Nephron progenitor cell (in vitro differentiated cells): ENCODE measurements around the gene PDPK1.
"Not testable (repeated sequence)": the region's sequence is repeated elsewhere in the genome, so short reads cannot be mapped to it uniquely, and the experiment has no call there.

Experiments
- DNase-seq: peaks from one replicate; pipeline ENCODE4 v3.0.0; 2021
- H3K27ac Mint-ChIP-seq: 2 replicates; pipeline ENCODE4 v1.8.0; 2021; ENCODE audit warnings: mild to moderate bottlenecking, moderate library complexity, mixed read lengths
- H3K27me3 Mint-ChIP-seq: 2 replicates; pipeline ENCODE4 v1.8.0; 2021; ENCODE audit warnings: mild to moderate bottlenecking, low read depth, mixed read lengths; ENCODE audit not compliant: poor library complexity
- H3K36me3 Mint-ChIP-seq: 2 replicates; pipeline ENCODE4 v1.8.0; 2021; ENCODE audit warnings: low read depth, mixed read lengths
- H3K4me1 Mint-ChIP-seq: 2 replicates; pipeline ENCODE4 v1.8.0; 2021; ENCODE audit warnings: mixed read lengths
- H3K4me3 Mint-ChIP-seq: 2 replicates; pipeline ENCODE4 v1.8.0; 2021; ENCODE audit warnings: mild to moderate bottlenecking, moderate library complexity, mixed read lengths
- H3K9me3 Mint-ChIP-seq: 2 replicates; pipeline ENCODE4 v1.8.0; 2021; ENCODE audit warnings: mild to moderate bottlenecking, moderate library complexity, mixed read lengths
- TF ChIP-seq, protein P1 (sequence below): fragments of 200-600 bp; sonication (generic); IDR thresholded peaks from 2 replicates; pipeline ENCODE4 v1.5.0; 2021; ENCODE audit warnings: antibody characterized with exemption

PDPK1 gene

DNA sequence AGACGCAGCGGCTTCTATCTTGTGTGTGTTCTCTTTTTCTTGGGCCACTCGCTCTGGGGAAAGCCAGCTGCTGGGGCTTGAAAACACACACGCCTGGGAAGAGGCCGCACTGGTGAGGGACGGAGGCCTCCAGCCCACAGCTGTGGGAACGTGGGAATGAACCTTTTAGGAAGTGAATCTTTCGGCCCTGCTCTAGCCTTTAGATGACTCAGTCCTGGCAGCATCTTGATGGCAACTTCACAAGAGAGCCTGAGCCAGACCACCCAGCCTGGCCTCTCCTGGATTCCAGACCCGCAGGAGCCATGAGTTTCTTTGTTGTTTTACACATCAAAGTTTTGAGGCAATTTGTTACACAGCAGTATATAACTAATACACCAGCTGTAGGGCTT, 2.2 kb upstream of the PDPK1 start:
- no peak overlapping the region for H3K4me3 Mint-ChIP-seq
- no peak for DNase-seq
- peaks cover 36% of the 10 kb centered on the region for H3K4me1 Mint-ChIP-seq
- H3K9me3 Mint-ChIP-seq = no peaks in the 10 kb centered on the region
- no peak overlapping the region for H3K27ac Mint-ChIP-seq
- H3K36me3 Mint-ChIP-seq = no peaks in the 10 kb centered on the region
- H3K27me3 Mint-ChIP-seq = peaks cover 5% of the 10 kb centered on the region
- TF ChIP-seq, protein P1, sequence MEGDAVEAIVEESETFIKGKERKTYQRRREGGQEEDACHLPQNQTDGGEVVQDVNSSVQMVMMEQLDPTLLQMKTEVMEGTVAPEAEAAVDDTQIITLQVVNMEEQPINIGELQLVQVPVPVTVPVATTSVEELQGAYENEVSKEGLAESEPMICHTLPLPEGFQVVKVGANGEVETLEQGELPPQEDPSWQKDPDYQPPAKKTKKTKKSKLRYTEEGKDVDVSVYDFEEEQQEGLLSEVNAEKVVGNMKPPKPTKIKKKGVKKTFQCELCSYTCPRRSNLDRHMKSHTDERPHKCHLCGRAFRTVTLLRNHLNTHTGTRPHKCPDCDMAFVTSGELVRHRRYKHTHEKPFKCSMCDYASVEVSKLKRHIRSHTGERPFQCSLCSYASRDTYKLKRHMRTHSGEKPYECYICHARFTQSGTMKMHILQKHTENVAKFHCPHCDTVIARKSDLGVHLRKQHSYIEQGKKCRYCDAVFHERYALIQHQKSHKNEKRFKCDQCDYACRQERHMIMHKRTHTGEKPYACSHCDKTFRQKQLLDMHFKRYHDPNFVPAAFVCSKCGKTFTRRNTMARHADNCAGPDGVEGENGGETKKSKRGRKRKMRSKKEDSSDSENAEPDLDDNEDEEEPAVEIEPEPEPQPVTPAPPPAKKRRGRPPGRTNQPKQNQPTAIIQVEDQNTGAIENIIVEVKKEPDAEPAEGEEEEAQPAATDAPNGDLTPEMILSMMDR = no peak

DNA sequence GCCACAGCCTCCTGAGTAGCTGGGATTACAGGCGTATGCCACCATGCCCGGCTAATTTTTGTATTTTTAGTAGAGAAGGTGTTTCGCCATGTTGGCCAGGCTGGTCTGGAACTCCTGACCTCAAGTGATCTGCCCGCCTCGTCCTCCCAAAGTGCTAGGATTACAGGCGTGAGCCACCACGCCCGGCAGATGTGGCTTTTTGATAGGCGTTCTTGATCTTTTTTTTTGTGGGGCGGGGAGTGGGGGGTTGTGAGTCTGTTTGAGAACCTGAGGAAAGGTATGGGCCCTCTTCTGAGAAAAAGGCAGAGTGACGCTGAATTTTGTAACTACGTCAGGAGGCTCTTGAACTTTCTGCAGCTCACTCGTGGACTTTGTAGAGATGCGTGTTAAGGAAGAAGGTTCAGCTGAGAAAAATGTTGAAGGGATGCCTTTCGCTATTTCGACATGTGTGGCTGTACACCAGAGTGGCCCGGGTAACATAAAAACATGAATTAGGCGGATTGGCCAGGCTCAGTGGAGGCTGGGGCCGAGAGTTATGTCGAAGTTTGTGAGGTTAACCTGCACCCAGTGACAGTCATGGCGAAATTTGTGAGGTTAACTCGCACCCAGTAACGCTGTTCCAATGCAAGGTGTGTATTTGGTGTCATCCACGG, 1.5 kb downstream of the PDPK1 start:
- H3K36me3 Mint-ChIP-seq, H3K27me3 Mint-ChIP-seq, H3K27ac Mint-ChIP-seq, DNase-seq, H3K9me3 Mint-ChIP-seq: not testable (repeated sequence)
- Mint-ChIP-seq H3K4me3 (peak overlapping the region; percentile 86), H3K4me1 (peaks cover 40% of the 10 kb centered on the region)

DNA sequence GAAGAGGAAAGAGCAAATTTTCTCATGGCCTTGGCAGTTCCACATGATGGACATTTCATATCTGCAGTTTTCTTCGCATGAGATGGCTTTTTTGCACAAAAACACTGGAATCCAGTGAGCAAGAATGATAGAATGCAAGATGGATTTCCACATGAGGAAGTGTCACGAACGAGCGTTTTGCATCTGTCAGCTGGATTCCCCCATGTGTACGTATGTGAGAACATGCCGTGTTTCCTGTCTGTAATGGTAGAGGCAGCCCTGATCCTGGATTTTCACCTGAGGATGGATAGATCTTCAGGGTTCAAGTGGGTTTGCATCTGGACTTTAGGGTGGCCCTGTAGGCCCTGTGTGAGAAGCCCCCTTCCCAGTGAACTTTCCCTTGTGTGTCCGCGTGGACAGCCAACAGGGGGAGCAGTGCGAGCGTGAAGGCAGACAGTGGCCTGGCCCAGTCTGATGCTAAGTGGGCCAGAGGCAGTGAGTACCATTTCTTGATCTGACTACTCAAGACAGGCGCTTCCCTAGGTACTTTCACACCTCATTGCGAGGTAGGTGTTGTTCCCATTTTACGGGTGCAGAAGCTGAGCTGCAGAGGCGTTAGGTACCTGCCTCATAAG, 2.1 kb downstream of the PDPK1 start:
- not testable (repeated sequence) for H3K36me3 Mint-ChIP-seq, H3K9me3 Mint-ChIP-seq, H3K27ac Mint-ChIP-seq, H3K27me3 Mint-ChIP-seq
- TF ChIP-seq, protein P1 = peak; percentile 41
- H3K4me1 Mint-ChIP-seq = peaks cover 40% of the 10 kb centered on the region
- peak overlapping the region; percentile 42 for H3K4me3 Mint-ChIP-seq
- DNase-seq = peak; percentile 46

DNA sequence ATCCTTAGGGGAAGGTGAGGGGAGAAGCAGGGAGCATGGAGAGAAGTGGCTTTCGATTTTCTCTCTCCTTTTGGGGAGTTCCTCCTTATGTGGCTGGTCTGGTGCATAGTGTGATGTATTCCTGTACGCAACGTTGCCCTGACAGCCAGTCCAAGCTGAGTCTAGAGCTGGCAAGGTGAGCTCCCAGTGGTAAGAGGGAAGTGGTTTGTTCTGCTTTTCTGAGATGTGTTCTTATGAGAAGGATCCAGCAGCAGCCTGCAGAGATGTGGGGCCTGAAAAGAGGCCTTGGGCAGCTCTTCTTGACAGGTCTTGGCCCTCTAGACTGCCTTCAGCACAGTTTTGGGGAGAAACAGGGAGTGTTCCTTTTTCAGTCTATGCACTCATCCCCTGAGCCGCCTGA, 3.1 kb downstream of the PDPK1 start:
- not testable (repeated sequence) for H3K27me3 Mint-ChIP-seq, H3K9me3 Mint-ChIP-seq, DNase-seq, H3K36me3 Mint-ChIP-seq, H3K4me3 Mint-ChIP-seq, H3K27ac Mint-ChIP-seq
- peaks cover 45% of the 10 kb centered on the region for H3K4me1 Mint-ChIP-seq

DNA sequence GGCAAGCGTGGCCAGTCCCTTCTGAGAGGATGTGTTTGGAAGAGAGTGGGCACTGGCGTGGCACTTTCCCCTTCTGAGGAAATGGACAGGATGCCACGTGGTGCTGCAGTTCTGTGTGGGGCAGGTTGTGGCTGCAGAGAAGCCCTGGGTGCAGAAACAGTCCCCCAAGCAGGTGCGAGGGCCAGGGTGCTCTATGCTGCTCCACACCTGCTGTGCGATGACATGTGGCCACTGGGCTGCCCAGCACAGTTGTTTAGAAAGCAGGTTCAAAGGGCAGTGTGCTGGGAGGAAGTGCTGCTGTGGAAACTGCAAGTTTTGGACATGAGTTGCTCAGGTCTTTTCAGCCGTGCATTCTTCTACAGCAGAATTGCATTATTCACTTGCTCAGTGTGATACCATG, 3.6 kb downstream of the PDPK1 start:
- H3K27ac Mint-ChIP-seq, DNase-seq, H3K4me3 Mint-ChIP-seq: not testable (repeated sequence)

DNA sequence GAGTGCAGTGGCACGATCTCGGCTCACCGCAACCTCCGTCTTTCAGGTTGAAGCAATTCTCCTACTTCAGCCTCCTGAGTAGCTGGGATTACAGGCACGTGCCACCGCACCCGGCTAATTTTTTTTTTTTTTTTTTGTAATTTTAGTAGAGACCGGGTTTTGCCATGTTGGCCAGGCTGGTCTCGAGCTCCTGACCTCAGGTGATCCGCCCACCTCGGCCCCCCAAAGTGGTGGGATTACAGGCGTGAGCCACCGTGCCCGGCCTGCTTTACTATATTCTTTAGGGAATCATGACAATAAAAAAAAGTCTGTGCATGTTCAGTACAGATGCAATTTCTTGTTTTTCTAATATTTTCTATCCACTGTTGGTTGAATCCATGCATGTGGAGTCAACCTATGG, 6.0 kb downstream of the PDPK1 start:
- H3K36me3 Mint-ChIP-seq, H3K27me3 Mint-ChIP-seq, DNase-seq, H3K9me3 Mint-ChIP-seq, H3K4me3 Mint-ChIP-seq, H3K27ac Mint-ChIP-seq: not testable (repeated sequence)
- peaks cover 28% of the 10 kb centered on the region for H3K4me1 Mint-ChIP-seq

More for the DNA sequence above, 3.6 kb downstream of the PDPK1 start:
- H3K27me3 Mint-ChIP-seq, H3K9me3 Mint-ChIP-seq, H3K36me3 Mint-ChIP-seq: not testable (repeated sequence)
- peaks cover 40% of the 10 kb centered on the region for H3K4me1 Mint-ChIP-seq

DNA sequence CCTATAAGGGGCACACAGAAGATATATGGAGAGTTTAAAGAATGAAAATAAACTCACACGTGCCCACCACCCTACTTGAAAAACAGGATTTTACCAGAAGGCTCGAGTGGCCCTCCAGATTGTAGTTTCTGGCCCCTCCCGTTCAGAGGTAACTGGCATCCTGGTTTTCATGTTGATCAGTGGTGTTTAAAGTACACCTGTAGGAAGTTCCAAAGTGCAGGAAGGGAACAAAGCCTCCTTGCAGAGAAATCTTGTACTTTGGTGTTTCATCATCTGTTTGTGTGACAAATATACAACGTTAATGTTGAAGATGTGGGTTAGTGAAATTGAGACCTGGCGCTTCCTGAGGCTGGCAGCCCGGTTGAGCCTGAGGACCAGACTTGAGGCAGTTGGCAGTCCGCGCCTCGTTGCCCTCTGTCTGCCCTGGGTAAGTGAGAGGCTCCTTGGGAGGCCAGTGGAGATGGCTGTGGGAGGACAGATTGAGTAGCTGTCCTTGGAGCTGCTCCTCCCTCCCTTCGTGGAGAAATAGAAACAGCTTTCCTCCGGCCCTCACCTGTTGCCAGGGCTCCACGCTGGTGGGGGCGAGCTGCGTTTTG, 12.6 kb downstream of the PDPK1 start:
- H3K4me3 Mint-ChIP-seq, H3K36me3 Mint-ChIP-seq, H3K9me3 Mint-ChIP-seq, H3K27ac Mint-ChIP-seq, H3K4me1 Mint-ChIP-seq, DNase-seq, H3K27me3 Mint-ChIP-seq: not testable (repeated sequence)

DNA sequence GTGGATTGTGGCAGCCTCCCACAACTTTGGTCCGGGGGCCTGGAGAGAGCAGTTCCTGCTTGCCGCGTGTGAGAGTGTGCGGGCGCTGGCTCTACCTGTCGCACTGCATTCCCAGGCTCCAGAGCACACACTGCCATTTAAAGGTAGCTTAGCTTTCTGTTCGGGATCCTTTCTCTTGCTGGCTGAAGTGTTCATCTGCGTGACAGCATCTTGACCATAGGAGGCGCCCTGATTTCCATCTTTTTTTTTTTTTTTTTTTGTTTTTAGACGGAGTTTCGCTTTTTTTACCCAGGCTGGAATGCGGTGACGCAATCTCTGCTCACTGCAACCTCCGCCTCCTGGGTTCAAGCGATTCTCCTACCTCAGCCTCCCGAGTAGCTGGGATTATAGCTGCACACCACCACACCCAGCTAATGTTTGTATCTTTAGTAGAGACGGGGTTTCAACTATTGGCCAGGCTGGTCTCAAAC, 13.6 kb downstream of the PDPK1 start:
- not testable (repeated sequence) for H3K4me3 Mint-ChIP-seq, H3K27me3 Mint-ChIP-seq, H3K9me3 Mint-ChIP-seq, DNase-seq, H3K36me3 Mint-ChIP-seq, H3K4me1 Mint-ChIP-seq, H3K27ac Mint-ChIP-seq
- TF ChIP-seq, protein P1 = peak; percentile 16

DNA sequence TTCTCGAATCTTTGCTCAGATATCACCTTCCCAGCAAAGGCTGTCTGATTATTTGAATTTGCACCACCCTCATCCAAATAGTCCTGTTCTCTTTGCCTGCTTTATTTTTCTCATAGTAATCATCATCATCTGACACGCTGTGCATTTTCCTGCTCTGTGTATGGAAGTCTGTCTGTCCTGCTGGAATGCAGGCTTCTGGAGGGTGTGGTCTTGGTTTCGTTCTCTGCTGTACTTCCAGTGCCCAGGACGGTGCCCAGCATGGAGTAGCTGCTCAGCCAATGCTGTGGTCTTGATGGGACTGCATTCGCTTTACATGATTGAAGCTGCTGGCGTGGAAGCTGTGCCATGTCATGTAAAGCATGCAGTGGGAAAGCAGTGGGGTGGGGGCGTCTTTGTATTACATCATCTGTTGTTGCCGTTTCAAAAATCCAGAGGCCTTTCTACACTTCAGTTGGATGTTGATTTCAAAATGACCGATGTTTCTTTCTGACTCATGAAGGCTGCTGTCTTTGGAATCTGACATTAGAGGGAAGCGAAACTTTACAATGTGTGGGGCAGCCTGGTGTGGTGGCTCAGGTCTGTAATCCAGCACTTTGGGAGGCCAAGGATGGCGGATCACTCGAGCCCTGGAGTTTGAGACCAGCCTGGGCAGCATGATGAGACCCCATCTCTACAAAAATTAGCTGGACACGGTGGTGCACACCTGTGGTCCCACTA, 17.0 kb downstream of the PDPK1 start:
- H3K9me3 Mint-ChIP-seq, H3K4me3 Mint-ChIP-seq, H3K36me3 Mint-ChIP-seq, H3K4me1 Mint-ChIP-seq, H3K27me3 Mint-ChIP-seq, DNase-seq, H3K27ac Mint-ChIP-seq: not testable (repeated sequence)

DNA sequence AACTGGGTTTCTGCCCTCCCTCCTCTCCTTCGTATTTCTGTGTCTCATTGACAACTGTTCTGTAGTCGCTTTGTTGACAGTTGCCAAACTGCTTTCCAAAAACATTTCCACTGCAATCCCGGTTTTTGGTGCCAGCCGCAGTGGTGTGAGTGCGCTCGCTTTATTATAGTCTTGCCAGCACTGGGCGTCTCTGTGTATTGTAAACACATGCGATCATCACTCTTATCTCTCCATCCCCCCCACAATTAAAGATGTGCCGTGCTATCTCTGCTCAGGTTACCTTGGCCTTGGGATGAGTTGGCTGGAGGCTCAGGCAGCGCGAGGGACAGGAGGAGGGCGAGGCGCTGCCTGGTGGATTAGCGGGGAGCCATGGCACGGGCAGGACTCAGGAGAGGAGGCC, 19.3 kb downstream of the PDPK1 start:
- not testable (repeated sequence) for H3K4me1 Mint-ChIP-seq, H3K27ac Mint-ChIP-seq, H3K4me3 Mint-ChIP-seq, H3K27me3 Mint-ChIP-seq, H3K36me3 Mint-ChIP-seq, DNase-seq, H3K9me3 Mint-ChIP-seq

DNA sequence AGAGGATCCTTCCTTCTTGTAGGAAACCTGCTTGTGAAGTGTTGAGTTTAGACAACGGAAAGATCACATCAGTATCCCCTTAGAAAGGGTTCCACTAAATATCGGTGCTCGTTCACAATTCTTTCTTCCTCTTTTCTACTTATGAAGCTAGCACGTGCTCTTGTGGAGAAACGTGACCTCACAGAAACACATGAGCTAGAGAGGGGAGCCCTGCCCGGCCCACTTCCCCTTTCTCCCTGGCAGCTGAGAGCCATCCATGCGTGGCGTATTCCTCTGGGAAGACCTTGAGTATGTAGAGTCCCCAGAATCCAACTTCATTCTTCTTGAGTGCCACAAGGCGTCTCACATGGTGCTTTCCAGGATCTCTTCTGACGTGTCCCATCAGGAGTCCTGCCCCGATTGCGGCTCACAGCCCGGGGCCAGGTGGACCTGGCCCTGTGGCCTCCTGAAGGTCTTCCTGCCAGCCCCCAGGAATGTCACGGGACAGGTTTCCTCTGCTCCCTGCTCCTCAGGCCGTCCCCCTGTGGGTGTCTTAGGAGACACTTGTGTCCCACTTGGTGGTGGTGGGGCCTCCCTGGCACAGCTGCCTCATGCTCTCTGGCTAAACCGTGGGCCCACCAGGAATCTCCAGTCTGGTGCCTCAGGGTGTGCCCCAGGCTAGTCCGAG, 22.4 kb downstream of the PDPK1 start:
- not testable (repeated sequence) for H3K27me3 Mint-ChIP-seq, H3K27ac Mint-ChIP-seq, H3K9me3 Mint-ChIP-seq, H3K4me1 Mint-ChIP-seq, DNase-seq, H3K36me3 Mint-ChIP-seq, H3K4me3 Mint-ChIP-seq
